Spleen (tissue), 11 donors: Measurements from ENCODE around the gene PATZ1. TPM values are rescaled to one million over a fixed set of nuclear protein-coding genes. Genes with fewer than 3 reads are reported as not detected.

Source experiments
- DNase-seq: peaks from one replicate; pipeline ENCODE4 v3.0.0-alpha.2; 2020
- H3K27ac ChIP-seq, 8 donors: fragments of 200-600 bp; sonication (generic) in 7 of 8; 1 replicate in 4 of 8; 2 replicates in 4 of 8; pipeline versions ENCODE4 v1.5.0 to v1.8.0; 2016 to 2021; ENCODE audit warnings: inconsistent platforms in 4 of 8, mild to moderate bottlenecking in 4 of 8, moderate library complexity in 1 of 8
- H3K27me3 ChIP-seq, 7 donors: fragments of 200-600 bp; sonication (generic) in 6 of 7; replicated peaks in 1 of 7; 1 replicate in 4 of 7; 2 replicates in 3 of 7; pipeline versions ENCODE4 v1.5.0 to v1.8.0; 2016 to 2021; ENCODE audit warnings: inconsistent platforms in 3 of 7, mild to moderate bottlenecking in 1 of 7
- H3K36me3 ChIP-seq, 6 donors: fragments of 200-600 bp; sonication (generic) in 5 of 6; 1 replicate in 4 of 6; 2 replicates in 2 of 6; pipeline versions ENCODE4 v1.5.0 to v1.8.0; 2016 to 2021; ENCODE audit warnings: inconsistent platforms in 2 of 6
- H3K4me1 ChIP-seq, 6 donors: fragments of 200-600 bp; sonication (generic) in 5 of 6; 1 replicate in 3 of 6; 2 replicates in 3 of 6; pipeline versions ENCODE4 v1.5.0 to v1.8.0; 2016 to 2021; ENCODE audit warnings: inconsistent platforms in 3 of 6
- H3K4me3 ChIP-seq, 8 donors: fragments of 200-600 bp; sonication (generic) in 7 of 8; 1 replicate in 4 of 8; 2 replicates in 4 of 8; pipeline versions ENCODE4 v1.5.0 to v1.8.0; 2016 to 2021; ENCODE audit warnings: inconsistent platforms in 4 of 8, mild to moderate bottlenecking in 4 of 8, moderate library complexity in 2 of 8
- H3K9me3 ChIP-seq, 8 donors: fragments of 200-600 bp; sonication (generic) in 7 of 8; 1 replicate in 4 of 8; 2 replicates in 4 of 8; pipeline versions ENCODE4 v1.5.0 to v1.8.0; 2016 to 2021; ENCODE audit warnings: inconsistent platforms in 4 of 8
- POLR2A ChIP-seq, 3 donors: fragments of 450-650 bp; IDR thresholded peaks; one replicate each; pipeline ENCODE4 v1.5.1; 2017; ENCODE audit warnings: antibody characterized with exemption in 3 of 3, mild to moderate bottlenecking in 1 of 3
- POLR2AphosphoS5 ChIP-seq, 3 donors: sonication (generic); formaldehyde crosslinking; IDR thresholded peaks; one replicate each; pipeline ENCODE4 v1.5.1; 2017; ENCODE audit warnings: antibody characterized with exemption in 3 of 3
- WGBS, 5 donors: extraction: QIAGEN DNeasy Blood & Tissue Kit in 3 of 5; methylation state at CpG; one replicate each; pipeline versions ENCODE4 v1.1.5 to v1.1.7; 2013 to 2018; 5-methylcytosine and 5-hydroxymethylcytosine counted together
- intact Hi-C: fragments of 100-400 bp; cut with DNase I; formaldehyde crosslinking; loops from one replicate; pipeline ENCODE4 v1.15.0; 2023; ENCODE audit warnings: low total_unique reads
- polyA plus RNA-seq, 3 donors: library from polyadenylated mRNA; stranded (reverse); fragments of 200-250 nt; gene quantifications; one replicate each; pipeline ENCODE4 v1.2.1, GENCODE V29; 2013
- total RNA-seq, 7 donors: library from RNA; depleted of rRNA in 3 of 7; stranded (reverse); fragments of >200 nt in 3 of 7; fragmentation: NEBNext Ultra II Directional in 4 of 7; extraction: Animal tissue kit (Norgen Biotek cat#: 25700) in 4 of 7; gene quantifications; one replicate each; pipeline versions ENCODE4 v1.1.0 to v1.2.1, GENCODE V29; 2016 to 2021
- TF ChIP-seq, protein P1 (sequence below), 11 experiments: fragments of 200-600 bp in 7 of 11; fragments of 450-650 bp in 4 of 11; sonication (generic) in 4 of 11; IDR thresholded peaks in 8 of 11; conservative IDR thresholded peaks in 3 of 11; 1 replicate in 7 of 11; 2 replicates in 4 of 11; pipeline versions ENCODE4 v1.4.0 to v1.8.0; 2016 to 2021; ENCODE audit warnings: antibody characterized with exemption in 11 of 11, inconsistent platforms in 4 of 11, mild to moderate bottlenecking in 1 of 11
- donor health status: healthy with polysubstance abuse.
- donor health status: DM: no; HTN: no; CAD: no; lungs with moderate emphysema.
- donor health status: DM: no; HTN: no; CAD: no.
- donor health status: Bipolar disorder and iron deficiency.
- donor health status: healthy.
- donor health status: DM: no; HTN: no; CAD: no.
- donor health status: DM: yes; HTN: yes; CAD: no.

Gene PATZ1
- total and polyA plus RNA-seq, 10 donors, result 19.8 to 36.9 (median 27.7) TPM

DNA sequence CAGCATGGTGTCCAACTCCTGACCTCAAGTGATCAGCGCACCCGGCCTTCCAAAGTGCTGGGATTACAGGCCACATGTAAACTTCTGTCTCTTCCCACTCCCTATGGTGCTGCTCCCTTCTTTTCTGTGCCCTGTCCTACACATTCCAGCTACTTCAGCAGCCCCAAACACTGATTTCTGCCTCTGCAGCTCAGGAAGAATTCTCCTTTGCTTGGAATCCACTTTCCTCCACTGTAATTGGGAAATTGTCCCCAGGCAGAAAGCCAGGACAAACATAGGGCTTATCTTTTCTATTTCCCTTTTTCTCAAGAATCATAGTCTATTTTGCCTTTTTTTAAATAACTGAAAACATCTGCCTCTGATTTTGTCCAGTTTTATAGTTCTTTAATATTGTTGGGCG lies 32.0 kb upstream of the PATZ1 start:
- TF ChIP-seq, protein P1, sequence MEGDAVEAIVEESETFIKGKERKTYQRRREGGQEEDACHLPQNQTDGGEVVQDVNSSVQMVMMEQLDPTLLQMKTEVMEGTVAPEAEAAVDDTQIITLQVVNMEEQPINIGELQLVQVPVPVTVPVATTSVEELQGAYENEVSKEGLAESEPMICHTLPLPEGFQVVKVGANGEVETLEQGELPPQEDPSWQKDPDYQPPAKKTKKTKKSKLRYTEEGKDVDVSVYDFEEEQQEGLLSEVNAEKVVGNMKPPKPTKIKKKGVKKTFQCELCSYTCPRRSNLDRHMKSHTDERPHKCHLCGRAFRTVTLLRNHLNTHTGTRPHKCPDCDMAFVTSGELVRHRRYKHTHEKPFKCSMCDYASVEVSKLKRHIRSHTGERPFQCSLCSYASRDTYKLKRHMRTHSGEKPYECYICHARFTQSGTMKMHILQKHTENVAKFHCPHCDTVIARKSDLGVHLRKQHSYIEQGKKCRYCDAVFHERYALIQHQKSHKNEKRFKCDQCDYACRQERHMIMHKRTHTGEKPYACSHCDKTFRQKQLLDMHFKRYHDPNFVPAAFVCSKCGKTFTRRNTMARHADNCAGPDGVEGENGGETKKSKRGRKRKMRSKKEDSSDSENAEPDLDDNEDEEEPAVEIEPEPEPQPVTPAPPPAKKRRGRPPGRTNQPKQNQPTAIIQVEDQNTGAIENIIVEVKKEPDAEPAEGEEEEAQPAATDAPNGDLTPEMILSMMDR (IDR thresholded peaks at IDR 0.05 in 8 of 11, conservative IDR thresholded peaks at IDR 0.05 in 3 of 11), result no peak
- no peak for TF ChIP-seq POLR2A (IDR thresholded peaks at IDR 0.05)
- TF ChIP-seq POLR2AphosphoS5 (IDR thresholded peaks at IDR 0.05), result no peak
- no peaks in the 10 kb centered on the region for H3K4me1 ChIP-seq
- intact Hi-C loops, result no loop called here
- no peak overlapping the region for H3K27ac ChIP-seq
- H3K36me3 ChIP-seq, result no peaks in the 10 kb centered on the region
- H3K27me3 ChIP-seq, result no peaks in the 10 kb centered on the region
- no peaks in the 10 kb centered on the region for H3K9me3 ChIP-seq
- no peak overlapping the region for H3K4me3 ChIP-seq
- no peak for DNase-seq
- 92 to 96% (median 94%) methylated on average over 3 of the region's 3 CpGs for WGBS, 5 donors

DNA sequence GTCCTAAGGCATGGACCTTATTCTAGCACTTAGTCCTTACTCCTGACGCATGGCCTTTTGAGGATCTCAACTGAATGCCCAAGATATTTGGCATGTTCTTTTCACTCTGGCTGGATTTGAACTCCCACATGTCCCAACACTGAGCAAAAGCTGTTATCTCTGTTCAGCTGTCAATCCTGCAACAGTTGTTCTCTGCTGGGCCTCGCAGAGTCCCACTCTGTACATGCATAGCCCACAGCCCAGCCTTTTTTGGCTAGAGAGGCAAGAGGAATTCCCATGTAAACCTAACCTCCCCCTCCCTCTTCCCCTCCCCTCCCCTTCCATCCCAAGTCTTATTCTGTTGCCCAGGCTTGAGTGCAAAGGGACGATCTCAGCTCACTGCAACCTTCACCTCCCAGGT lies 31.5 kb upstream of the PATZ1 start:
- intact Hi-C loops, result no loop called here
- H3K27me3 ChIP-seq, result no peaks in the 10 kb centered on the region
- H3K36me3 ChIP-seq, result no peaks in the 10 kb centered on the region
- no peak for DNase-seq
- no peaks in the 10 kb centered on the region for H3K4me1 ChIP-seq
- H3K9me3 ChIP-seq, result no peaks in the 10 kb centered on the region
- TF ChIP-seq, protein P1 (IDR thresholded peaks at IDR 0.05 in 8 of 11, conservative IDR thresholded peaks at IDR 0.05 in 3 of 11), result no peak
- TF ChIP-seq POLR2AphosphoS5 (IDR thresholded peaks at IDR 0.05) (no peak), POLR2A (IDR thresholded peaks at IDR 0.05) (no peak)
- no peak overlapping the region for H3K27ac ChIP-seq
- WGBS, 5 donors, result 77 to 87% (median 82%) methylated on average over 3 of the region's 3 CpGs
- H3K4me3 ChIP-seq, result no peak overlapping the region

DNA sequence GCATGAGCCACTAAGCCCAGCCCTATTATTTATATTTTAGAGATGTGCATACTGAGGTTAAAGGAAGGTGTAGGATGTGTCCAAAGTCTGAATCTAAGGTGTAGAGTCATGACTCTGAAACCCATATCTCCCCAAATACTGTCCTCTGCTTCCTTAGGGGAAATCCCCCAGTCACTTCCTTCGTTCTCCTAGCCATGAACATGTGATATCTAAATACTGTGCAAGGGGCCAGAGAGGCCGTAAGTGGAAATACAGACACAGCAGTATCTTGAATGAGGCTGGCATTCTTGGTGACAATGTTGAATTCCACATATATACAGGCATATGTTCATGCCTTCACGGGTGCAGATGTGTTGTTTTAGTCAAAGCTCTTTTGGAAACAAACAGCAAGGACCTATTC lies 21.3 kb upstream of the PATZ1 start:
- 44 to 67% (median 47%) methylated on average over 3 of the region's 3 CpGs for WGBS, 5 donors
- Histone ChIP-seq H3K4me3 (no peak overlapping the region), H3K9me3 (no peaks in the 10 kb centered on the region), H3K27me3 (no peaks in the 10 kb centered on the region), H3K36me3 (no peaks in the 10 kb centered on the region), H3K27ac (no peak overlapping the region), H3K4me1 (no peaks in the 10 kb centered on the region)
- no peak for TF ChIP-seq POLR2AphosphoS5 (IDR thresholded peaks at IDR 0.05)
- TF ChIP-seq, protein P1 (IDR thresholded peaks at IDR 0.05 in 8 of 11, conservative IDR thresholded peaks at IDR 0.05 in 3 of 11), result no peak
- DNase-seq, result no peak
- intact Hi-C loops, result no loop called here

DNA sequence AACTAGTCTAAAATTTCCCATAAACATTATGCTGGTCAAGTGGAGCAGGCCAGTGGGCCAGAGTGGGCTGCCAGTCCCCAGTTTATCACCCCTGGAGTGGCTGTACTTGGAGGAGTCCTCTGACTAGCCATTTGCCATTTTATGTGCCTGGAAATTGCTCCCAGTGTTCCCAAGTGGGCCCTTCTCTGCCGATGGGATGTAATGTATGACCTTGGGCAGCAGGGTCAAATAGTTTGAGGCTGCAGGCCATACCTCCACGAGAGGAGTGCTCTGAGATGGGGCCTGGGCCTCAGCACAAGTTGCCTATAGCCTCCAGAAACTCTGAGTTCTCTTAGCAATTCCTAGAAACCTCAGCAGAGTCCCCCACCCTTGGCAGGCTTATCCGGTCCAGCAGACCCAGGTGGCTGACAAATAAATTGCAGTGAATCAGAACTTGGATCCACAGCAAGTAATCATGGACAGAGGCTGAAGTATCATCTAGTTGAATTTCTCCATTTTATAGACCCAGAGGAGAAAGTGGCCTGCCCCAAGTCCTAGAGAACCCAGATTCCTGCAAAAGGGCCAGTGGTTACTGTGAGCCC lies 17.8 kb upstream of the PATZ1 start:
- TF ChIP-seq POLR2A (IDR thresholded peaks at IDR 0.05) (no peak), POLR2AphosphoS5 (IDR thresholded peaks at IDR 0.05) (no peak)
- TF ChIP-seq, protein P1 (IDR thresholded peaks at IDR 0.05 in 8 of 11, conservative IDR thresholded peaks at IDR 0.05 in 3 of 11), result no peak
- Histone ChIP-seq H3K27ac (no peak overlapping the region), H3K4me3 (no peak overlapping the region), H3K36me3 (no peaks in the 10 kb centered on the region), H3K4me1 (no peaks in the 10 kb centered on the region), H3K9me3 (no peaks in the 10 kb centered on the region), H3K27me3 (no peaks in the 10 kb centered on the region)
- 60 to 86% (median 75%) methylated on average over 3 of the region's 3 CpGs for WGBS, 5 donors
- intact Hi-C loops, result no loop called here
- no peak for DNase-seq
